Embryonic facial prominence (tissue), 1 donor: ENCODE data around the gene PTRH2.

Source experiments
- DNase-seq: peaks from one replicate; pipeline ENCODE4 v3.0.0-alpha.2; 2016; ENCODE audit errors: extremely low spot score

The PTRH2 gene

GRCh38 chr17:59719526-59719925, 12.3 kb upstream of the PTRH2 start:
- DNase-seq, result no peak

- no peak for DNase-seq
Observed at GRCh38 chr17:59716427-59716826, 9.2 kb upstream of the PTRH2 start.

- DNase-seq, result no peak
Observed at GRCh38 chr17:59714255-59714654, 7.0 kb upstream of the PTRH2 start.

- no peak for DNase-seq
Observed at GRCh38 chr17:59712862-59713261, 5.6 kb upstream of the PTRH2 start.

- DNase-seq, result no peak
Observed at GRCh38 chr17:59711936-59712335, 4.7 kb upstream of the PTRH2 start.

- no peak for DNase-seq
Observed at GRCh38 chr17:59707971-59708430, 771 bp upstream of the PTRH2 start.

- no peak for DNase-seq
Observed at GRCh38 chr17:59702304-59702703, 4.9 kb downstream of the PTRH2 start.

GRCh38 chr17:59699786-59700185, 7.4 kb downstream of the PTRH2 start:
- DNase-seq, result no peak

- no peak for DNase-seq
Observed at GRCh38 chr17:59699218-59699617, 8.0 kb downstream of the PTRH2 start.

GRCh38 chr17:59698143-59698542, 9.1 kb downstream of the PTRH2 start:
- DNase-seq, result no peak

- no peak for DNase-seq
Observed at GRCh38 chr17:59696682-59697277, 10.4 kb downstream of the PTRH2 start.

- DNase-seq, result no peak
Observed at GRCh38 chr17:59695945-59696681, 11.1 kb downstream of the PTRH2 start.

- DNase-seq, result no peak
Observed at GRCh38 chr17:59694344-59694743, 12.9 kb downstream of the PTRH2 start.

GRCh38 chr17:59693582-59693981, 13.6 kb downstream of the PTRH2 start:
- no peak for DNase-seq

GRCh38 chr17:59688496-59688895, 18.7 kb downstream of the PTRH2 start:
- no peak for DNase-seq

GRCh38 chr17:59688008-59688407, 19.2 kb downstream of the PTRH2 start:
- no peak for DNase-seq

GRCh38 chr17:59684967-59685366, 22.3 kb downstream of the PTRH2 start:
- no peak for DNase-seq

GRCh38 chr17:59683283-59683682, 23.9 kb downstream of the PTRH2 start:
- no peak for DNase-seq

- DNase-seq, result no peak
Observed at GRCh38 chr17:59680314-59680713, 26.9 kb downstream of the PTRH2 start.

- no peak for DNase-seq
Observed at GRCh38 chr17:59678918-59679317, 28.3 kb downstream of the PTRH2 start.

- DNase-seq, result no peak
Observed at GRCh38 chr17:59676716-59677115, 30.5 kb downstream of the PTRH2 start.

GRCh38 chr17:59675231-59675630, 32.0 kb downstream of the PTRH2 start:
- no peak for DNase-seq

- no peak for DNase-seq
Observed at GRCh38 chr17:59671386-59671785, 35.8 kb downstream of the PTRH2 start.

- no peak for DNase-seq
Observed at GRCh38 chr17:59669944-59670343, 37.3 kb downstream of the PTRH2 start.
